Coronary artery (tissue), 2 donors: ENCODE measurements around the gene SLC66A2.

Source experiments
- DNase-seq: peaks from one replicate; pipeline ENCODE4 v3.0.0-alpha.2; 2017; ENCODE audit warnings: low spot score
- H3K27ac ChIP-seq, 2 donors: fragments of 200-600 bp; sonication (generic); one replicate each; pipeline ENCODE4 v1.5.1; 2016 to 2019
- H3K4me3 ChIP-seq: fragments of 200-600 bp; sonication (generic); 2 replicates; pipeline ENCODE4 v1.5.1; 2016; ENCODE audit warnings: mild to moderate bottlenecking, moderate library complexity
- CTCF ChIP-seq: fragments of 200-600 bp; sonication (generic); IDR thresholded peaks from one replicate; pipeline ENCODE4 v1.5.1; 2019; ENCODE audit warnings: antibody characterized with exemption

SLC66A2 gene

GRCh38 chr18:79971211-79971952, 19.9 kb upstream of the SLC66A2 start:
- Histone ChIP-seq H3K4me3 (no peak overlapping the region), H3K27ac (no peak overlapping the region)
- no peak for TF ChIP-seq CTCF
- no peak for DNase-seq

GRCh38 chr18:79970419-79971133, 19.1 kb upstream of the SLC66A2 start:
- TF ChIP-seq CTCF: no peak
- Histone ChIP-seq H3K4me3 (no peak overlapping the region), H3K27ac (no peak overlapping the region)
- DNase-seq: no peak

- TF ChIP-seq CTCF: no peak
- Histone ChIP-seq H3K27ac (peak overlapping the region in 1 of 2 donors; percentile 57), H3K4me3 (peak overlapping the region; percentile 81)
- DNase-seq: no peak
Measured at GRCh38 chr18:79965119-79965902, 13.9 kb upstream of the SLC66A2 start.

- H3K4me3 ChIP-seq: peak within 1 kb of the TSS; percentile 81
- DNase-seq: peak; percentile 69
- no peak for TF ChIP-seq CTCF
- peak within 1 kb of the TSS in 1 of 2 donors; percentile 57 for H3K27ac ChIP-seq
Measured at GRCh38 chr18:79964330-79965118, 13.1 kb upstream of the SLC66A2 start, which contains the start of gene HSBP1L1. HSBP1L1 (plus strand) TSS chr18:79964643; CDS start chr18:79964736, 93 bp downstream.

- no peak for DNase-seq
- TF ChIP-seq CTCF: no peak
- Histone ChIP-seq H3K4me3 (peak overlapping the region; percentile 81), H3K27ac (no peak overlapping the region)
Measured at GRCh38 chr18:79963658-79964329, 12.3 kb upstream of the SLC66A2 start.
